ENCODE results near the gene FGD5.

FGD5 gene

DNA sequence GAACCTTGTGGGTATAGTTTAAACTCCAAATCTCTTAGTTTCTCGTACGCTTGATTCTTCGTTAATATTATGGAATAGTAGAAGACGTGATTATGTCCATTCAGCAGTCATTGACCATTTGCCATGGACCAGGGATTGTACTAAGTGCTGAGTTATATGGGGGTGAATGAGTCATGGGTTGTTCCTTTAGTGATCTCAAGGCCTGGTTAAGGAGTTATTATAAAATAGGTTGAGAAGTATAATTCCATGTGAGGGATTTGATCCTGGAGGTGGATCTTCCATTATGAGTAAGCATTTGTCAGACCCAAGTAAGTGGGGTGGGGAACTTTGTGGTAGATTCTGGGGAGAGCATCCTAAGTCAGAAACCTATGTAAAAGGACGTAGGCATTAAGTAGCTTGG lies 144.0 kb downstream of the FGD5 start:
- no peaks in the 10 kb centered on the region for H3K27me3 Mint-ChIP-seq
- H3K9me3 Mint-ChIP-seq: no peaks in the 10 kb centered on the region
- H3K36me3 Mint-ChIP-seq (ENCODE audit: insufficient read depth): peaks cover 31% of the 10 kb centered on the region
- H3K4me1 Mint-ChIP-seq: peaks cover 25% of the 10 kb centered on the region
- ATAC-seq (replicated peaks; ENCODE audit: extremely low read depth, poor library complexity, severe bottlenecking) (no peak), DNase-seq (ENCODE audit: low spot score in 2 of 2) (no peak)
- H3K27ac Mint-ChIP-seq (ENCODE audit: low read depth): no peak overlapping the region
- no peak overlapping the region for H3K4me3 Mint-ChIP-seq

- ATAC-seq (replicated peaks; ENCODE audit: extremely low read depth, poor library complexity, severe bottlenecking) (no peak), DNase-seq (ENCODE audit: low spot score in 2 of 2) (no peak)
- Mint-ChIP-seq H3K4me1 (peaks cover 15% of the 10 kb centered on the region), H3K9me3 (no peaks in the 10 kb centered on the region), H3K27me3 (no peaks in the 10 kb centered on the region), H3K27ac (ENCODE audit: low read depth) (no peak overlapping the region), H3K36me3 (ENCODE audit: insufficient read depth) (peaks cover 40% of the 10 kb centered on the region), H3K4me3 (no peak overlapping the region)
Measured at GRCh38 chr3:14967285-14967684, 148.5 kb downstream of the FGD5 start.

DNA sequence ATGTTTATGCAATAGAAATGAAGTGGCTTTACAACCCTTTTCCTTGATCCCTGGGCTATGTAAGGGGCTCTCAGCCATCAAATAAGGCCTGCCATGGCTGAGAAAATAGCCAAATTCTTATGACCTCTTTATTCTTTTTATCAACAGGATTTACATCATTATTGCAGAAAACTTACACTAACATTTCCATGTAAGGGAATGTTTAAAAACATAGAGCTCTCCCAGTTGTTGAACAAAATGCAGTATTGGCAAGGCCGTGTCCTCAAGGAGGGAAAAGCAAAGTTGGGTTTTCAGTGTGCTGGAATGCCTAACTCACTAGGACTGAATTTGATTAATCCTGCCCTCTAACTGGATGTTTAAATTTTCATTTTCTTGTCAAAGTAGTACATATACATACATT lies 150.9 kb downstream of the FGD5 start:
- Mint-ChIP-seq H3K27ac (ENCODE audit: low read depth) (no peak overlapping the region), H3K9me3 (no peaks in the 10 kb centered on the region), H3K27me3 (no peaks in the 10 kb centered on the region), H3K4me1 (peaks cover 32% of the 10 kb centered on the region), H3K4me3 (no peak overlapping the region), H3K36me3 (ENCODE audit: insufficient read depth) (peaks cover 41% of the 10 kb centered on the region)
- DNase-seq (ENCODE audit: low spot score in 2 of 2): no peak
- no peak for ATAC-seq (replicated peaks; ENCODE audit: extremely low read depth, poor library complexity, severe bottlenecking)

GRCh38 chr3:14976317-14976716 lies 157.6 kb downstream of the FGD5 start:
- DNase-seq (ENCODE audit: low spot score in 2 of 2): no peak
- no peaks in the 10 kb centered on the region for H3K27me3 Mint-ChIP-seq
- peaks cover 56% of the 10 kb centered on the region for H3K4me1 Mint-ChIP-seq
- peaks cover 23% of the 10 kb centered on the region for H3K36me3 Mint-ChIP-seq (ENCODE audit: insufficient read depth)
- H3K27ac Mint-ChIP-seq (ENCODE audit: low read depth): peak overlapping the region; percentile 84
- H3K9me3 Mint-ChIP-seq: no peaks in the 10 kb centered on the region
- H3K4me3 Mint-ChIP-seq: no peak overlapping the region
- no peak for ATAC-seq (replicated peaks; ENCODE audit: extremely low read depth, poor library complexity, severe bottlenecking)

DNA sequence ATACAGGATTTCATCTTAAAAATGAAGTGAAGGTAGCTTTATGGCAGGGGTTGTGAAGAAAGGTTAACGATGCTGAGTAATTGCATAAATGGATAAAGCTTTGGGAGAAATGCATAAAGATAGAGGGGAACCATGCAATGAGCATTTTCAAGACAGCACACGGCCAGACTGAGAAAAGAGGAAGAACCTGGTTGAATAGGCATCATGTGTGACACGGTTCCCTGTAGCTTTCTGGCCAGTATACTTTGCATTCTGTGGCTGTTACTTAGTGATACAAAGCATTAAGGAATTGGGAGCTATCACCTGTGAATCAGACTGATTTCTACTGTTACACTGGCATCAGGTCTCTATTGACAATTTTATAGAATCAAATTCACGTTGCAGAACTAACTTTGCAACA lies 161.9 kb downstream of the FGD5 start:
- Mint-ChIP-seq H3K27me3 (no peaks in the 10 kb centered on the region), H3K4me1 (peaks cover 43% of the 10 kb centered on the region), H3K9me3 (no peaks in the 10 kb centered on the region), H3K27ac (ENCODE audit: low read depth) (no peak overlapping the region), H3K4me3 (no peak overlapping the region), H3K36me3 (ENCODE audit: insufficient read depth) (peaks cover 5% of the 10 kb centered on the region)
- no peak for ATAC-seq (replicated peaks; ENCODE audit: extremely low read depth, poor library complexity, severe bottlenecking)
- no peak for DNase-seq (ENCODE audit: low spot score in 2 of 2)
